Breast epithelium (tissue), 4 donors: ENCODE results near the gene CHDH. TPM values are rescaled to one million over a fixed set of nuclear protein-coding genes. Genes with fewer than 3 reads are reported as not detected.
A peak's percentile ranks its signal among the peaks of the same experiment; 100 is the strongest.

Experiments used
- DNase-seq, 2 donors: peaks; one replicate each; pipeline ENCODE4 v3.0.0-alpha.2; 2019; ENCODE audit warnings: low spot score in 2 of 2
- H3K27ac ChIP-seq, 2 donors: fragments of 200-600 bp; sonication (generic) in 1 of 2; one replicate each; pipeline ENCODE4 v1.5.1; 2016 to 2019; ENCODE audit warnings: mild to moderate bottlenecking in 1 of 2
- H3K27me3 ChIP-seq, 2 donors: fragments of 200-600 bp; sonication (generic) in 1 of 2; one replicate each; pipeline versions ENCODE4 v1.5.1 to v1.6.0; 2017 to 2019; ENCODE audit warnings: control low read depth in 1 of 2, mild to moderate bottlenecking in 1 of 2
- H3K36me3 ChIP-seq: fragments of 200-600 bp; one replicate; pipeline ENCODE4 v1.5.1; 2019
- H3K4me1 ChIP-seq, 2 donors: fragments of 200-600 bp; sonication (generic); one replicate each; pipeline ENCODE4 v1.5.1; 2016 to 2019; ENCODE audit warnings: control low read depth in 1 of 2
- H3K4me3 ChIP-seq, 3 donors: fragments of 200-600 bp; sonication (generic); 1 replicate in 2 of 3; 2 replicates in 1 of 3; pipeline ENCODE4 v1.5.1; 2016 to 2019; ENCODE audit warnings: mild to moderate bottlenecking in 3 of 3, moderate library complexity in 2 of 3
- H3K9me3 ChIP-seq, 2 donors: fragments of 200-600 bp; sonication (generic) in 1 of 2; one replicate each; pipeline ENCODE4 v1.5.1; 2016 to 2019; ENCODE audit warnings: control low read depth in 1 of 2
- POLR2A ChIP-seq: fragments of 450-650 bp; IDR thresholded peaks from one replicate; pipeline ENCODE4 v1.6.1; 2016; ENCODE audit warnings: antibody characterized with exemption, mild to moderate bottlenecking, moderate library complexity
- POLR2AphosphoS5 ChIP-seq, 3 donors: sonication (generic); formaldehyde crosslinking; IDR thresholded peaks; one replicate each; pipeline ENCODE4 v1.6.1; 2017; ENCODE audit warnings: antibody characterized with exemption in 3 of 3
- intact Hi-C: fragments of 100-400 bp; cut with DNase I; formaldehyde crosslinking; loops from one replicate; pipeline ENCODE4 v1.15.1; 2023; ENCODE audit warnings: low total_unique reads
- total RNA-seq, 3 donors: library from RNA; depleted of rRNA; stranded (reverse); fragments of >200 nt; gene quantifications; one replicate each; pipeline ENCODE4 v1.1.0, GENCODE V29; 2016
- TF ChIP-seq, protein P1 (sequence below), 3 donors: fragments of 450-650 bp; IDR thresholded peaks; one replicate each; pipeline ENCODE4 v1.5.1; 2016 to 2017; ENCODE audit warnings: antibody characterized with exemption in 3 of 3, mild to moderate bottlenecking in 3 of 3, moderate library complexity in 3 of 3

The CHDH gene
- total RNA-seq, 3 donors from 2014 or later: 2.9 to 67.0 (median 27.9) TPM

GRCh38 chr3:53844262-53845102 lies 1.7 kb downstream of the CHDH start:
- no peaks in the 10 kb centered on the region for H3K27me3 ChIP-seq
- no peaks in the 10 kb centered on the region for H3K9me3 ChIP-seq
- H3K36me3 ChIP-seq: no peaks in the 10 kb centered on the region
- no peak for DNase-seq
- peak overlapping the region; percentile 87 to 97 for H3K27ac ChIP-seq
- intact Hi-C loops: no loop called here
- H3K4me1 ChIP-seq: peaks cover 8 to 27% of the 10 kb centered on the region in 2 donors
- TF ChIP-seq, protein P1, sequence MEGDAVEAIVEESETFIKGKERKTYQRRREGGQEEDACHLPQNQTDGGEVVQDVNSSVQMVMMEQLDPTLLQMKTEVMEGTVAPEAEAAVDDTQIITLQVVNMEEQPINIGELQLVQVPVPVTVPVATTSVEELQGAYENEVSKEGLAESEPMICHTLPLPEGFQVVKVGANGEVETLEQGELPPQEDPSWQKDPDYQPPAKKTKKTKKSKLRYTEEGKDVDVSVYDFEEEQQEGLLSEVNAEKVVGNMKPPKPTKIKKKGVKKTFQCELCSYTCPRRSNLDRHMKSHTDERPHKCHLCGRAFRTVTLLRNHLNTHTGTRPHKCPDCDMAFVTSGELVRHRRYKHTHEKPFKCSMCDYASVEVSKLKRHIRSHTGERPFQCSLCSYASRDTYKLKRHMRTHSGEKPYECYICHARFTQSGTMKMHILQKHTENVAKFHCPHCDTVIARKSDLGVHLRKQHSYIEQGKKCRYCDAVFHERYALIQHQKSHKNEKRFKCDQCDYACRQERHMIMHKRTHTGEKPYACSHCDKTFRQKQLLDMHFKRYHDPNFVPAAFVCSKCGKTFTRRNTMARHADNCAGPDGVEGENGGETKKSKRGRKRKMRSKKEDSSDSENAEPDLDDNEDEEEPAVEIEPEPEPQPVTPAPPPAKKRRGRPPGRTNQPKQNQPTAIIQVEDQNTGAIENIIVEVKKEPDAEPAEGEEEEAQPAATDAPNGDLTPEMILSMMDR (IDR thresholded peaks at IDR 0.05): no peak
- TF ChIP-seq POLR2AphosphoS5 (IDR thresholded peaks at IDR 0.05): no peak
- TF ChIP-seq POLR2A: no peak
- peak overlapping the region in 2 of 3 donors; percentile 71 to 81 for H3K4me3 ChIP-seq

DNA sequence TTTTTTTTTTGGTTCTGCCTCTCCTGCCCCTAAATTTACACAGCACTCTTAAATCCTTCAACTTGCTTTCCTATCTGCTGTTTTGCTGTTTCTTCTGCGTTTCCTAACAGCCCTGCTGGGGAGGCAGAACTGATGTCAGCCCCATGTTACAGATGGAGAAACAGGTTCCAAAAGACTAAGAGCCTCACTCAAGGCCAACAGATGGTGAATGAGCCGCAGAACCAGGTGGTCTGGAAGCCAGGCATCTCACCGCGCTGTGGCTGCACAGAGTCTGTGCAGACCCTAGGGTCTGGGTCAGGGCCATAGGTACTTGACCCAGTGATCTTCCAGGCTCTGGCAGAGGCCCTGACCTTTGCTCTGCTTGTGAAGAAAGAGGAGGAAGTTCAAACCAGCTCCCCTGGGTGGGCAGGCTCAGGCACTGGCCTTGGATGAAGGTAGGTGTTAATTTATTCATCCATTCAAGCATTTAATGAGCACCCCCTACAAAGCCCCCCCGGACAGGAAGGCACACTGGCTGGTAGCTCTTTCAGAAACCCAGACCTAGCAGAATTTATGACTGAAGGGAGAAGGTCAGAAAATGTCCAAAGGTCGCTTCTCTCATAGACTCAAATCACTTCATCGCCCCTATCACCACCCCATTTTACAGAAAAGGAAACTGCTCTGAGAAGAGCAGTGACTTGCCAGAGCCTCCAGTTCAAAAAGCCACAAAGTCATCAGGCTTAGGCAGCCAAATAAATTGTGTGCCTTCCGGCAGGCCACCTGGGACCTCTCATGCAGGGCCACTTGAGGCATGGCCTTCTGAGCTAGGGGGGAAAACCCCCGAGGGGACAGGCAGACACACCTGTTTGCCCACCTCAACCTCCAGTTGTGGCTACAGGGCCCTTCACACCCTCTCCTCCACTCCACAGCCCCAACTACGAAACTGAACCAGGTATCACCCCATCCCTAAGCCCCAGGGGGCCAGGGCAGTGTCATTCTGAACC lies 2.7 kb downstream of the CHDH start:
- H3K9me3 ChIP-seq: no peaks in the 10 kb centered on the region
- DNase-seq: no peak
- H3K27ac ChIP-seq: peak overlapping the region; percentile 87 to 97
- H3K4me3 ChIP-seq: peak overlapping the region in 1 of 3 donors; percentile 71
- intact Hi-C loops: no loop called here
- H3K27me3 ChIP-seq: no peaks in the 10 kb centered on the region
- no peaks in the 10 kb centered on the region for H3K36me3 ChIP-seq
- peaks cover 8 to 27% of the 10 kb centered on the region in 2 donors for H3K4me1 ChIP-seq
- TF ChIP-seq, protein P1 (IDR thresholded peaks at IDR 0.05): no peak
- TF ChIP-seq POLR2AphosphoS5 (IDR thresholded peaks at IDR 0.05): no peak
- no peak for TF ChIP-seq POLR2A

- Histone ChIP-seq H3K36me3 (no peaks in the 10 kb centered on the region), H3K9me3 (no peaks in the 10 kb centered on the region), H3K27me3 (no peaks in the 10 kb centered on the region), H3K4me1 (peaks cover 8 to 27% of the 10 kb centered on the region in 2 donors), H3K27ac (peak overlapping the region; percentile 87 to 97), H3K4me3 (peak overlapping the region in 1 of 3 donors; percentile 4)
- intact Hi-C loops: no loop called here
- TF ChIP-seq POLR2AphosphoS5 (IDR thresholded peaks at IDR 0.05): peak in 1 of 3 donors; percentile 55
- no peak for TF ChIP-seq POLR2A
- TF ChIP-seq, protein P1 (IDR thresholded peaks at IDR 0.05): peak; percentile 16 to 89 (median 66)
- peak; percentile 85 to 95 for DNase-seq
Observed at GRCh38 chr3:53842436-53843194, 3.6 kb downstream of the CHDH start.

DNA sequence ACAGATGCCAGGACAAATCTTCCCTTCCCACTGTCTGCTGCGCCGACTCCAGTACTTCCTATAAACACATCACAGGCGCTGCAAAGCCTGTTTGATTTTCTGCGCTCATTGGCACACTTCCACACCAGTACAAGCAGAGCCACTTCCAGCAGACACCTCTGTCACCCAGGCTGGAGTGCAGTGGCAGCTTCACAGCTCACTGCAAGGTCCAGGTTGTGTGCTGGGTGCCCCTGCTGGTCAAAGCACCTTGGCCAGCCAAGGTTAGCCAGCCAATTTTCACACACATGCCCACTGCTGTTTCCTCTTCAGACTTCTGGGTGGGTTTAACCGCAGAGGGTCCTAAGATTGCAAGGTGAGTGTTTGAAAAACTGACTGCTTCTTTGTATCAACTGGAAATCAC lies 4.9 kb downstream of the CHDH start:
- Histone ChIP-seq H3K27me3 (no peaks in the 10 kb centered on the region), H3K36me3 (no peaks in the 10 kb centered on the region), H3K9me3 (no peaks in the 10 kb centered on the region), H3K4me3 (no peak overlapping the region), H3K4me1 (peaks cover 8 to 27% of the 10 kb centered on the region in 2 donors), H3K27ac (peak overlapping the region; percentile 39 to 97)
- peak in 1 of 2 donors; percentile 48 for DNase-seq
- no peak for TF ChIP-seq POLR2A
- TF ChIP-seq, protein P1 (IDR thresholded peaks at IDR 0.05): peak in 1 of 3 donors; percentile 14
- intact Hi-C loops: no loop called here
